Panc1 (cell line): ENCODE data around the gene GRM2. TPM values are rescaled to one million over a fixed set of nuclear protein-coding genes. Genes with fewer than 3 reads are reported as not detected.

ENCODE experiments used
- ATAC-seq: fragments of 200-7000 bp; cut with Tn5 transposase; 2 replicates; pipeline ENCODE4 v1.9.1; 2020; ENCODE audit warnings: mild to moderate bottlenecking, moderate library complexity
- BruUV-seq: library from RNA; stranded (reverse); fragments of 400-500 nt; replicated peaks from 2 replicates; lab custom pipeline; 2021; lab: Mats Ljungman, UMichigan
- CTCF ChIA-PET: fragments of 300-600 bp; sonication (Branson Sonifier 250); formaldehyde crosslinking; loops from one replicate; lab custom pipeline; 2022; ENCODE audit warnings: antibody characterized with exemption; lab: Charles Lee
- POLR2A ChIA-PET: fragments of 300-600 bp; sonication (Branson Sonifier 250); formaldehyde crosslinking; loops from one replicate; lab custom pipeline; 2022; ENCODE audit warnings: antibody characterized with exemption; lab: Charles Lee
- DNase-seq: peaks from one replicate; pipeline ENCODE4 v3.0.0-alpha.2; 2010; ENCODE audit warnings: low read depth, low spot score
- H3K27ac ChIP-seq: 2 replicates; pipeline ENCODE4 v1.5.1; 2011; ENCODE audit warnings: mild to moderate bottlenecking, low read length, inconsistent platforms
- H3K27me3 ChIP-seq: fragments of 200-500 bp; sonication (Bioruptor generic); 2 replicates; pipeline ENCODE4 v1.6.0; 2014; ENCODE audit warnings: low read length, inconsistent platforms; ENCODE audit not compliant: control insufficient read depth, insufficient read depth
- H3K36me3 ChIP-seq: fragments of 200-500 bp; sonication (Bioruptor generic); 2 replicates; pipeline ENCODE4 v1.5.1; 2014; ENCODE audit warnings: inconsistent platforms, mild to moderate bottlenecking, low read length, moderate library complexity; ENCODE audit not compliant: control insufficient read depth, insufficient read depth
- H3K4me1 ChIP-seq: 2 replicates; pipeline ENCODE4 v1.5.1; 2011; ENCODE audit warnings: inconsistent platforms, mild to moderate bottlenecking, low read length, moderate library complexity; ENCODE audit not compliant: control insufficient read depth, insufficient read depth
- H3K4me3 ChIP-seq, 2 experiments: 2 replicates each; pipeline ENCODE4 v1.5.1; 2011 to 2012; ENCODE audit warnings: low read depth in 2 of 2, low read length in 2 of 2, mild to moderate bottlenecking in 2 of 2, inconsistent platforms in 1 of 2, moderate library complexity in 1 of 2
- H3K9me3 ChIP-seq: fragments of 200-500 bp; sonication (Bioruptor generic); 2 replicates; pipeline ENCODE4 v1.5.1; 2014; ENCODE audit warnings: low read depth, mild to moderate bottlenecking, inconsistent platforms, low read length, moderate library complexity; ENCODE audit not compliant: control insufficient read depth, insufficient read depth
- CTCF ChIP-seq: fragments of 450-650 bp; IDR thresholded peaks from 2 replicates; pipeline ENCODE4 v1.5.1; 2017; ENCODE audit warnings: mild to moderate bottlenecking
- POLR2AphosphoS5 ChIP-seq: IDR thresholded peaks from 2 replicates; pipeline ENCODE4 v1.6.1; 2012; ENCODE audit warnings: mild to moderate bottlenecking, low read depth, low read length, moderate library complexity
- REST ChIP-seq, 2 experiments: IDR thresholded peaks; 2 replicates each; pipeline ENCODE4 v1.6.1; 2011 to 2012; ENCODE audit warnings: low read depth in 2 of 2, control low read depth in 1 of 2, low read length in 1 of 2, mild to moderate bottlenecking in 1 of 2, moderate library complexity in 1 of 2; ENCODE audit not compliant: insufficient read depth in 1 of 2
- SIN3A ChIP-seq: IDR thresholded peaks from 2 replicates; pipeline ENCODE4 v1.6.1; 2012; ENCODE audit warnings: low read depth, mild to moderate bottlenecking, low read length, moderate library complexity, borderline replicate concordance; ENCODE audit not compliant: insufficient read depth
- TCF7L2 ChIP-seq: IDR thresholded peaks from 2 replicates; pipeline ENCODE4 v1.6.1; 2011; ENCODE audit warnings: mild to moderate bottlenecking, low read depth, low read length, inconsistent platforms
- in situ Hi-C: cut with HindIII; loops from 2 replicates; pipeline ENCODE4 v1.10.0; 2016; ENCODE audit warnings: low sequenced_read_pairs, low pct_unique_long_range_greater_than_20kb
- intact Hi-C: fragments of 100-400 bp; cut with micrococcal nuclease; formaldehyde crosslinking; loops from one replicate; pipeline ENCODE4 v1.10.0; 2022; ENCODE audit not compliant: unreplicated experiment
- total RNA-seq: library from RNA; stranded (reverse); gene quantifications from one replicate; pipeline ENCODE4 v1.2.1, GENCODE V29; 2021; ENCODE audit not compliant: unreplicated experiment

GRM2 gene
- total RNA-seq, 1 experiment from 2014 or later: 0.21 TPM

GRCh38 chr3:51717446-51717845, 10.6 kb downstream of the GRM2 start:
- no peak overlapping the region for H3K4me3 ChIP-seq
- in situ Hi-C loops (no loop called here), intact Hi-C loops (loop anchor here (5.0 kb wide), 1 partner anchor 85 kb away; no protein-coding TSS in a partner anchor)
- H3K4me1 ChIP-seq: no peaks in the 10 kb centered on the region
- H3K36me3 ChIP-seq: no peaks in the 10 kb centered on the region
- no peaks in the 10 kb centered on the region for H3K9me3 ChIP-seq
- no peaks in the 10 kb centered on the region for H3K27me3 ChIP-seq
- no peak overlapping the region for H3K27ac ChIP-seq
- TF ChIP-seq TCF7L2 (no peak), REST (IDR thresholded peaks at IDR 0.05; ENCODE audit: insufficient read depth in 1 of 2, low read depth in 2 of 2, low read length in 1 of 2) (no peak), CTCF (no peak), SIN3A (no peak), POLR2AphosphoS5 (no peak)
- BruUV-seq: no TSS peak
- ChIA-PET CTCF (no interaction called here), POLR2A (no interaction called here)
- no peak for ATAC-seq
- no peak for DNase-seq

GRCh38 chr3:51717947-51718346, 11.1 kb downstream of the GRM2 start:
- no TSS peak for BruUV-seq
- ChIA-PET POLR2A (no interaction called here), CTCF (interaction anchor here (1.6 kb wide), 1 partner anchor 82 kb away, joined by 3 read pairs; no protein-coding TSS in a partner anchor)
- no peak for TF ChIP-seq SIN3A
- Histone ChIP-seq H3K27ac (no peak overlapping the region), H3K4me1 (no peaks in the 10 kb centered on the region), H3K9me3 (no peaks in the 10 kb centered on the region), H3K4me3 (no peak overlapping the region), H3K27me3 (no peaks in the 10 kb centered on the region), H3K36me3 (no peaks in the 10 kb centered on the region)
- no peak for ATAC-seq
- intact Hi-C loops (loop anchor here (5.0 kb wide), 1 partner anchor 84 kb away; no protein-coding TSS in a partner anchor), in situ Hi-C loops (no loop called here)
- no peak for DNase-seq

GRCh38 chr3:51718547-51719409, 11.9 kb downstream of the GRM2 start:
- TF ChIP-seq CTCF: peak; percentile 86
- no peak for TF ChIP-seq REST (IDR thresholded peaks at IDR 0.05; ENCODE audit: insufficient read depth in 1 of 2, low read depth in 2 of 2, low read length in 1 of 2)
- CTCF ChIA-PET: interaction anchor here (0.7 to 1.6 kb wide), 4 partner anchors 9 to 81 kb away, joined by 3 read pairs; no protein-coding TSS in a partner anchor
- no TSS peak for BruUV-seq
- Histone ChIP-seq H3K36me3 (no peaks in the 10 kb centered on the region), H3K27me3 (no peaks in the 10 kb centered on the region), H3K4me1 (no peaks in the 10 kb centered on the region), H3K4me3 (no peak overlapping the region), H3K9me3 (no peaks in the 10 kb centered on the region), H3K27ac (no peak overlapping the region)
- peak; percentile 27 for DNase-seq
- in situ Hi-C loops: no loop called here
- POLR2A ChIA-PET: interaction anchor here (0.6 kb wide), 1 partner anchor 98 kb away, joined by 3 read pairs; no protein-coding TSS in a partner anchor
- ATAC-seq: peak; percentile 93
- intact Hi-C loops: loop anchor here (5.0 kb wide), 1 partner anchor 84 kb away; no protein-coding TSS in a partner anchor
